NCI-H128 (cell line): ENCODE results near the gene LRRC74B.
"Not testable (repeated sequence)": the region's sequence is repeated elsewhere in the genome, so short reads cannot be mapped to it uniquely, and the experiment has no call there.

Experiments
- DNase-seq: peaks from one replicate; lab custom pipeline; 2025; ENCODE audit not compliant: unreplicated experiment; lab: John Stamatoyannopoulos, UW

Gene LRRC74B

GRCh38 chr22:21032037-21032867, 13.5 kb upstream of the LRRC74B start, which contains the start of gene SLC7A4:
Gene SLC7A4, minus strand, starts transcription at chr22:21032561. Its CDS starts 749 bp downstream, at chr22:21031812.
- no peak for DNase-seq

- no peak for DNase-seq
Measured at GRCh38 chr22:21032868-21033688, 12.7 kb upstream of the LRRC74B start.

- no peak for DNase-seq
Measured at GRCh38 chr22:21033895-21034294, 11.9 kb upstream of the LRRC74B start.

- no peak for DNase-seq
Measured at GRCh38 chr22:21034989-21035388, 10.8 kb upstream of the LRRC74B start.

GRCh38 chr22:21038405-21038804, 7.3 kb upstream of the LRRC74B start:
- no peak for DNase-seq

GRCh38 chr22:21039158-21039557, 6.6 kb upstream of the LRRC74B start:
- DNase-seq: not testable (repeated sequence)

GRCh38 chr22:21041937-21042336, 3.8 kb upstream of the LRRC74B start:
- DNase-seq: no peak

- no peak for DNase-seq
Measured at GRCh38 chr22:21042978-21043859, 2.5 kb upstream of the LRRC74B start.

- DNase-seq: no peak
Measured at GRCh38 chr22:21043860-21044535, 1.7 kb upstream of the LRRC74B start.

GRCh38 chr22:21044931-21045584, 688 bp upstream of the LRRC74B start:
- DNase-seq: no peak

- no peak for DNase-seq
Measured at GRCh38 chr22:21047035-21047661, 1.4 kb downstream of the LRRC74B start.

- no peak for DNase-seq
Measured at GRCh38 chr22:21047730-21048129, 2.0 kb downstream of the LRRC74B start.

- DNase-seq: not testable (repeated sequence)
Measured at GRCh38 chr22:21048448-21048847, 2.7 kb downstream of the LRRC74B start.

- not testable (repeated sequence) for DNase-seq
Measured at GRCh38 chr22:21048965-21049364, 3.2 kb downstream of the LRRC74B start.

- DNase-seq: no peak
Measured at GRCh38 chr22:21051145-21051830, 5.5 kb downstream of the LRRC74B start.

GRCh38 chr22:21051831-21052400, 6.2 kb downstream of the LRRC74B start:
- no peak for DNase-seq

- no peak for DNase-seq
Measured at GRCh38 chr22:21052715-21053459, 7.1 kb downstream of the LRRC74B start.
